Mucosa of stomach (tissue), 1 donor: ENCODE measurements around the gene TTC19.
"Not testable (repeated sequence)": the region's sequence is repeated elsewhere in the genome, so short reads cannot be mapped to it uniquely, and the experiment has no call there.

Experiments used
- H3K27me3 ChIP-seq: one replicate; pipeline ENCODE4 v1.7.0; 2013; ENCODE audit warnings: mild to moderate bottlenecking, low read length; ENCODE audit not compliant: control insufficient read depth, insufficient read depth
- H3K36me3 ChIP-seq: one replicate; pipeline ENCODE4 v1.7.0; 2013; ENCODE audit warnings: low read length; ENCODE audit not compliant: control insufficient read depth, insufficient read depth
- H3K4me1 ChIP-seq: one replicate; pipeline ENCODE4 v1.7.0; 2013; ENCODE audit warnings: mild to moderate bottlenecking, low read length; ENCODE audit not compliant: control insufficient read depth, insufficient read depth
- H3K4me3 ChIP-seq: one replicate; pipeline ENCODE4 v1.7.0; 2013; ENCODE audit warnings: low read length
- H3K9ac ChIP-seq: one replicate; pipeline ENCODE4 v1.7.0; 2013; ENCODE audit warnings: mild to moderate bottlenecking, low read length, moderate library complexity
- H3K9me3 ChIP-seq: one replicate; pipeline ENCODE4 v1.7.0; 2013; ENCODE audit warnings: mild to moderate bottlenecking, low read length, moderate library complexity; ENCODE audit not compliant: control insufficient read depth
- donor health status: Pancreatic carcinoma.

TTC19 gene

GRCh38 chr17:15978606-15979005 lies 21.0 kb upstream of the TTC19 start:
- Histone ChIP-seq H3K4me1 (no peaks in the 10 kb centered on the region), H3K36me3 (no peaks in the 10 kb centered on the region), H3K9me3 (no peaks in the 10 kb centered on the region), H3K9ac (no peak overlapping the region), H3K4me3 (no peak overlapping the region), H3K27me3 (no peaks in the 10 kb centered on the region)

- not testable (repeated sequence) for H3K9ac ChIP-seq, H3K36me3 ChIP-seq, H3K4me1 ChIP-seq, H3K27me3 ChIP-seq, H3K9me3 ChIP-seq, H3K4me3 ChIP-seq
Measured at GRCh38 chr17:15979013-15979412, 20.6 kb upstream of the TTC19 start.

GRCh38 chr17:15981208-15981607 lies 18.4 kb upstream of the TTC19 start:
- Histone ChIP-seq H3K9me3 (no peaks in the 10 kb centered on the region), H3K4me1 (no peaks in the 10 kb centered on the region), H3K9ac (no peak overlapping the region), H3K36me3 (no peaks in the 10 kb centered on the region), H3K4me3 (no peak overlapping the region), H3K27me3 (no peaks in the 10 kb centered on the region)

- Histone ChIP-seq H3K27me3 (no peaks in the 10 kb centered on the region), H3K4me3 (no peak overlapping the region), H3K36me3 (no peaks in the 10 kb centered on the region), H3K9me3 (no peaks in the 10 kb centered on the region), H3K4me1 (no peaks in the 10 kb centered on the region), H3K9ac (no peak overlapping the region)
Measured at GRCh38 chr17:15981646-15982580, 17.7 kb upstream of the TTC19 start.

GRCh38 chr17:15996322-15996721 lies 3.3 kb upstream of the TTC19 start:
- no peaks in the 10 kb centered on the region for H3K27me3 ChIP-seq
- no peak overlapping the region for H3K9ac ChIP-seq
- no peak overlapping the region for H3K4me3 ChIP-seq
- H3K9me3 ChIP-seq = no peaks in the 10 kb centered on the region
- H3K36me3 ChIP-seq = no peaks in the 10 kb centered on the region
- H3K4me1 ChIP-seq = peaks cover 8% of the 10 kb centered on the region

- H3K9me3 ChIP-seq = no peaks in the 10 kb centered on the region
- H3K9ac ChIP-seq = no peak overlapping the region
- no peaks in the 10 kb centered on the region for H3K27me3 ChIP-seq
- no peak overlapping the region for H3K4me3 ChIP-seq
- H3K4me1 ChIP-seq = peaks cover 8% of the 10 kb centered on the region
- H3K36me3 ChIP-seq = no peaks in the 10 kb centered on the region
Measured at GRCh38 chr17:15998031-15998562, 1.5 kb upstream of the TTC19 start.

- no peaks in the 10 kb centered on the region for H3K36me3 ChIP-seq
- H3K4me3 ChIP-seq = peak overlapping the region; percentile 45
- H3K9me3 ChIP-seq = no peaks in the 10 kb centered on the region
- no peaks in the 10 kb centered on the region for H3K27me3 ChIP-seq
- peak overlapping the region; percentile 84 for H3K9ac ChIP-seq
- H3K4me1 ChIP-seq = peaks cover 8% of the 10 kb centered on the region
Measured at GRCh38 chr17:15999974-16000827, 577 bp downstream of the TTC19 start.

GRCh38 chr17:16001226-16001897 lies 1.7 kb downstream of the TTC19 start:
- no peaks in the 10 kb centered on the region for H3K36me3 ChIP-seq
- no peak overlapping the region for H3K4me3 ChIP-seq
- no peaks in the 10 kb centered on the region for H3K27me3 ChIP-seq
- H3K9me3 ChIP-seq = no peaks in the 10 kb centered on the region
- H3K4me1 ChIP-seq = peaks cover 8% of the 10 kb centered on the region
- no peak overlapping the region for H3K9ac ChIP-seq

GRCh38 chr17:16002708-16003260 lies 3.2 kb downstream of the TTC19 start:
- Histone ChIP-seq H3K27me3 (no peaks in the 10 kb centered on the region), H3K9me3 (no peaks in the 10 kb centered on the region), H3K9ac (no peak overlapping the region), H3K4me1 (peaks cover 8% of the 10 kb centered on the region), H3K36me3 (no peaks in the 10 kb centered on the region), H3K4me3 (no peak overlapping the region)

GRCh38 chr17:16003841-16004240 lies 4.2 kb downstream of the TTC19 start:
- H3K4me3 ChIP-seq = no peak overlapping the region
- H3K36me3 ChIP-seq = no peaks in the 10 kb centered on the region
- peaks cover 8% of the 10 kb centered on the region for H3K4me1 ChIP-seq
- H3K9me3 ChIP-seq = no peaks in the 10 kb centered on the region
- H3K27me3 ChIP-seq = no peaks in the 10 kb centered on the region
- H3K9ac ChIP-seq = no peak overlapping the region

- Histone ChIP-seq H3K4me3 (no peak overlapping the region), H3K9ac (no peak overlapping the region), H3K4me1 (peaks cover 6% of the 10 kb centered on the region), H3K27me3 (no peaks in the 10 kb centered on the region), H3K9me3 (no peaks in the 10 kb centered on the region), H3K36me3 (no peaks in the 10 kb centered on the region)
Measured at GRCh38 chr17:16005636-16006035, 6.0 kb downstream of the TTC19 start.
